ENCODE results near the gene HS6ST2.

DNA sequence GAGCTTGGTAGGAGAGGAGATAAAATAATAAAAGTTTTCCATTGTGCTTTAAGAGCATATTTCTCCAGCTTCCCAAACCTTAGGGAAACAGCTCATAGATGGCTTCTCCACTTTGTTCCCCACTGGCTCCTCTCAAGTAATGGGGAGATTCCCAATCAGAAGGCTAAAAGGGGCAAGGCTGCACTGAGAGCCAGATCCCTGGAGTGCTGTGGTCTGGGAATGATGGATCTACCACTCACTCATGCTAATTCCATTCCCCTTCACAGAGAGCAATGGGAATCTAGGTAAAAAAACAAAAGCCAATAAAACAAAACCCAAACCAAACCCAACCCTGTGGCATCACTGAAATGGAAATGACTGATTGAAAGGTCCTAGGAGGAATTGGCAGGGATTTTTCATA, 249.9 kb downstream of the HS6ST2 start:
- TF ChIP-seq CTCF (IDR thresholded peaks at IDR 0.05; ENCODE audit: borderline replicate concordance, extremely low read depth, low read length, poor library complexity, severe bottlenecking), result no peak
- no peak for TF ChIP-seq EZH2 (IDR thresholded peaks at IDR 0.05; ENCODE audit: borderline replicate concordance, low read depth, low read length, severe bottlenecking)
